H9 (cell line): ENCODE results near the gene PIH1D2. TPM values are rescaled to one million over a fixed set of nuclear protein-coding genes. Genes with fewer than 3 reads are reported as not detected.

Experiments used
- DNase-seq: peaks from one replicate; pipeline ENCODE4 v3.0.0-alpha.2; 2017
- H2AFZ ChIP-seq: one replicate; pipeline ENCODE4 v1.6.1; 2013; ENCODE audit warnings: mild to moderate bottlenecking, low read length, control low read depth, moderate library complexity
- H2AK5ac ChIP-seq: 2 replicates; pipeline ENCODE4 v1.6.1; 2013; ENCODE audit warnings: low read length, control low read depth, mixed read lengths; ENCODE audit not compliant: insufficient read length
- H2BK120ac ChIP-seq: one replicate; pipeline ENCODE4 v1.6.1; 2013; ENCODE audit warnings: low read depth, mild to moderate bottlenecking, low read length, control low read depth, inconsistent platforms; ENCODE audit not compliant: poor library complexity, severe bottlenecking
- H2BK12ac ChIP-seq: 2 replicates; pipeline ENCODE4 v1.6.1; 2013; ENCODE audit warnings: low read length, control low read depth, mixed read lengths, low read depth; ENCODE audit not compliant: insufficient read length
- H2BK15ac ChIP-seq: 2 replicates; pipeline ENCODE4 v1.6.1; 2013; ENCODE audit warnings: low read depth, low read length, control low read depth
- H2BK20ac ChIP-seq: one replicate; pipeline ENCODE4 v1.6.1; 2013; ENCODE audit warnings: low read depth, mild to moderate bottlenecking, low read length, control low read depth, inconsistent platforms; ENCODE audit not compliant: poor library complexity, severe bottlenecking
- H2BK5ac ChIP-seq: 2 replicates; pipeline ENCODE4 v1.6.1; 2013; ENCODE audit warnings: low read length, control low read depth, mixed read lengths; ENCODE audit not compliant: insufficient read length
- H3K14ac ChIP-seq: 2 replicates; pipeline ENCODE4 v1.6.1; 2013; ENCODE audit warnings: low read length, control low read depth; ENCODE audit not compliant: insufficient read depth
- H3K18ac ChIP-seq: 2 replicates; pipeline ENCODE4 v1.6.1; 2013; ENCODE audit warnings: low read depth, mild to moderate bottlenecking, mixed read lengths, low read length, control low read depth; ENCODE audit not compliant: insufficient read length
- H3K23ac ChIP-seq: 2 replicates; pipeline ENCODE4 v1.6.1; 2013; ENCODE audit warnings: low read length, control low read depth, mixed read lengths, low read depth; ENCODE audit not compliant: insufficient read length
- H3K23me2 ChIP-seq: 2 replicates; pipeline ENCODE4 v1.6.1; 2013; ENCODE audit warnings: low read depth, mild to moderate bottlenecking, mixed read lengths, low read length, control low read depth; ENCODE audit not compliant: insufficient read length, poor library complexity, severe bottlenecking
- H3K27ac ChIP-seq: 2 replicates; pipeline ENCODE4 v1.5.1; 2013; ENCODE audit warnings: low read length, control low read depth, mixed read lengths, low read depth; ENCODE audit not compliant: insufficient read length
- H3K27me3 ChIP-seq: 2 replicates; pipeline ENCODE4 v1.6.1; 2013; ENCODE audit warnings: low read length, control low read depth, inconsistent platforms; ENCODE audit not compliant: insufficient read depth
- H3K4ac ChIP-seq: 2 replicates; pipeline ENCODE4 v1.6.1; 2013; ENCODE audit warnings: low read depth, mild to moderate bottlenecking, control low read depth, inconsistent platforms, low read length, moderate library complexity
- H3K4me1 ChIP-seq: 2 replicates; pipeline ENCODE4 v1.6.1; 2013; ENCODE audit warnings: low read length, control low read depth, inconsistent platforms; ENCODE audit not compliant: insufficient read depth
- H3K4me2 ChIP-seq: 2 replicates; pipeline ENCODE4 v1.6.1; 2013; ENCODE audit warnings: low read length, control low read depth, mixed read lengths; ENCODE audit not compliant: insufficient read length, insufficient read depth
- H3K56ac ChIP-seq: 2 replicates; pipeline ENCODE4 v1.6.1; 2013; ENCODE audit warnings: low read depth, mild to moderate bottlenecking, mixed read lengths, low read length, control low read depth; ENCODE audit not compliant: insufficient read length
- H3K79me1 ChIP-seq: 2 replicates; pipeline ENCODE4 v1.6.1; 2013; ENCODE audit warnings: low read depth, mild to moderate bottlenecking, moderate library complexity, low read length, control low read depth, inconsistent platforms; ENCODE audit not compliant: insufficient read depth, poor library complexity, severe bottlenecking
- H3K79me2 ChIP-seq: 2 replicates; pipeline ENCODE4 v1.6.1; 2013; ENCODE audit warnings: low read length, control low read depth, inconsistent platforms; ENCODE audit not compliant: insufficient read depth
- H3K9ac ChIP-seq: 2 replicates; pipeline ENCODE4 v1.6.1; 2013; ENCODE audit warnings: low read length, control low read depth, mixed read lengths; ENCODE audit not compliant: insufficient read length; ENCODE audit errors: extremely low read depth
- H3K9me3 ChIP-seq: one replicate; pipeline ENCODE4 v1.6.1; 2013; ENCODE audit warnings: low read depth, low read length, inconsistent platforms; ENCODE audit not compliant: control insufficient read depth
- H3T11ph ChIP-seq: one replicate; pipeline ENCODE4 v1.6.1; 2013; ENCODE audit warnings: mild to moderate bottlenecking, low read length, control low read depth, inconsistent platforms
- H4K20me1 ChIP-seq: one replicate; pipeline ENCODE4 v1.6.1; 2013; ENCODE audit not compliant: control insufficient read depth, insufficient read length, insufficient read depth
- H4K5ac ChIP-seq: 2 replicates; pipeline ENCODE4 v1.6.1; 2013; ENCODE audit warnings: low read depth, mild to moderate bottlenecking, mixed read lengths, low read length, control low read depth; ENCODE audit not compliant: insufficient read length
- H4K8ac ChIP-seq: replicated peaks from 2 replicates; pipeline ENCODE4 v1.6.1; 2013; ENCODE audit warnings: low read length, control low read depth, mixed read lengths, low read depth; ENCODE audit not compliant: insufficient read length
- H4K91ac ChIP-seq: 2 replicates; pipeline ENCODE4 v1.6.1; 2013; ENCODE audit warnings: low read depth, mild to moderate bottlenecking, moderate library complexity, mixed read lengths, low read length, control low read depth; ENCODE audit not compliant: insufficient read length
- H3K27ac Mint-ChIP-seq, 3 experiments: 2 replicates in 2 of 3; 3 replicates in 1 of 3; pipeline ENCODE4 v1.8.0; 2020 to 2021; ENCODE audit warnings: mixed read lengths in 3 of 3, mild to moderate bottlenecking in 1 of 3, moderate library complexity in 1 of 3
- H3K27me3 Mint-ChIP-seq: 2 replicates; pipeline ENCODE4 v1.8.0; 2021; ENCODE audit warnings: low read depth, mild to moderate bottlenecking, moderate library complexity, mixed read lengths
- H3K36me3 Mint-ChIP-seq, 3 experiments: 2 replicates in 2 of 3; 3 replicates in 1 of 3; pipeline ENCODE4 v1.8.0; 2020 to 2021; ENCODE audit warnings: low read depth in 3 of 3, mixed read lengths in 3 of 3; ENCODE audit not compliant: insufficient read depth in 1 of 3
- H3K4me1 Mint-ChIP-seq, 2 experiments: 2 replicates each; pipeline ENCODE4 v1.8.0; 2020; ENCODE audit warnings: mixed read lengths in 2 of 2
- H3K4me3 Mint-ChIP-seq, 2 experiments: 2 replicates in 1 of 2; 3 replicates in 1 of 2; pipeline ENCODE4 v1.8.0; 2020 to 2021; ENCODE audit warnings: mild to moderate bottlenecking in 2 of 2, mixed read lengths in 2 of 2, moderate library complexity in 1 of 2
- H3K9me3 Mint-ChIP-seq, 2 experiments: 2 replicates in 1 of 2; 3 replicates in 1 of 2; pipeline ENCODE4 v1.8.0; 2020; ENCODE audit warnings: mild to moderate bottlenecking in 2 of 2, mixed read lengths in 2 of 2, moderate library complexity in 1 of 2
- WGBS: extraction: QIAGEN DNeasy Blood & Tissue Kit; methylation state at CpG from one replicate; pipeline ENCODE4 v1.1.7; 2013; ENCODE audit warnings: missing lambda C conversion rate, low lambda C conversion rate, mixed read lengths; ENCODE audit not compliant: insufficient read length; ENCODE audit errors: extremely low coverage; 5-methylcytosine and 5-hydroxymethylcytosine counted together
- total RNA-seq: library from RNA; stranded (reverse); gene quantifications from 2 replicates; pipeline ENCODE4 v1.2.1, GENCODE V29; 2021
- TF ChIP-seq, protein P1 (sequence below): fragments of 200-600 bp; sonication (generic); conservative IDR thresholded peaks from 3 replicates; pipeline ENCODE4 v1.8.0; 2021; ENCODE audit warnings: antibody characterized with exemption, mild to moderate bottlenecking

The PIH1D2 gene
- total RNA-seq, 1 experiment from 2014 or later = 1.1 TPM

DNA sequence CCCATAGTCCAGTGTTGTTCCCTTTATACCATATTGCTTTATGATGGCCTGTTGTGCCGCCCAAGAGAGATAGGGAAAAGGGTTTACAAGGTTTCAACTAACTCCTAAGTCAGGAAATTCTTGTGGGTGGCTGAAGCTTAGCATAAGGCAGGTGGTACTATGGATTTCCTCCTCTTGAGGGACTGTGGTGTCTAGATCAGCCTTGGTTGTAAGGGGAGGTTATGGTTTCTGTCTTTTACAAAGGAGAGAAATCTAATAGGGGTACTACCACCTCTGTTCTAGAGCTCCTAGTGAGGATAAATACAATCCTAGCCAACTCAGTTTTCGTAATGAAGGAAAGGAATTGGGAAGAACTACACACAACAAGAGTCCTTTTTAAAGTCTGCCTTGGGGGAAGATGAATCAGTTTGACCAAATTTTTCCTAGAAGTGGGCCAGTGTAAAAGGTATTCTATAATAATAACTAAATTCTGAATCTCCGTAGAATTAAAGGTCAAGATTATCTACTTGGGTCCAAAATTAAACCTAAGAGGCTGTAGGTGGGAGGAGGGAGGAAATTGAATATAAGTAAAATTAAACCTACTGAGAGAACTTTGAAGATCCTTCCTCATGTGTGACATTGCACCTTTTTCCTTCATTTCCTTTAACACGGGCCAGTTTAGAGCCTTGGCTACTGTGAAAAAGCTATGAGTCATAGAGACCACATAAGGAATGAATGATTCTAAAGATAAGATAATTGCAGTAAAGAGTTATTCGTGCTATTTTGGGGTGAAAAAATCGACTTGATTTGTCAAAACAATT lies 31.5 kb downstream of the PIH1D2 start:
- H3K9me3 Mint-ChIP-seq = no peaks in the 10 kb centered on the region
- no peak overlapping the region for H2BK5ac ChIP-seq
- TF ChIP-seq, protein P1, sequence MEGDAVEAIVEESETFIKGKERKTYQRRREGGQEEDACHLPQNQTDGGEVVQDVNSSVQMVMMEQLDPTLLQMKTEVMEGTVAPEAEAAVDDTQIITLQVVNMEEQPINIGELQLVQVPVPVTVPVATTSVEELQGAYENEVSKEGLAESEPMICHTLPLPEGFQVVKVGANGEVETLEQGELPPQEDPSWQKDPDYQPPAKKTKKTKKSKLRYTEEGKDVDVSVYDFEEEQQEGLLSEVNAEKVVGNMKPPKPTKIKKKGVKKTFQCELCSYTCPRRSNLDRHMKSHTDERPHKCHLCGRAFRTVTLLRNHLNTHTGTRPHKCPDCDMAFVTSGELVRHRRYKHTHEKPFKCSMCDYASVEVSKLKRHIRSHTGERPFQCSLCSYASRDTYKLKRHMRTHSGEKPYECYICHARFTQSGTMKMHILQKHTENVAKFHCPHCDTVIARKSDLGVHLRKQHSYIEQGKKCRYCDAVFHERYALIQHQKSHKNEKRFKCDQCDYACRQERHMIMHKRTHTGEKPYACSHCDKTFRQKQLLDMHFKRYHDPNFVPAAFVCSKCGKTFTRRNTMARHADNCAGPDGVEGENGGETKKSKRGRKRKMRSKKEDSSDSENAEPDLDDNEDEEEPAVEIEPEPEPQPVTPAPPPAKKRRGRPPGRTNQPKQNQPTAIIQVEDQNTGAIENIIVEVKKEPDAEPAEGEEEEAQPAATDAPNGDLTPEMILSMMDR = no peak
- no peak overlapping the region for H2BK20ac ChIP-seq
- WGBS = no CpG with 5 or more reads among the region's 6 CpGs
- no peak overlapping the region for H3K9ac ChIP-seq
- no peak overlapping the region for H2BK120ac ChIP-seq
- H3K9me3 ChIP-seq = no peaks in the 10 kb centered on the region
- no peak overlapping the region for H2AK5ac ChIP-seq
- no peaks in the 10 kb centered on the region for H3K79me2 ChIP-seq
- no peak overlapping the region for H2BK15ac ChIP-seq
- H3K4me1 Mint-ChIP-seq = no peaks in the 10 kb centered on the region
- H3K4ac ChIP-seq = no peak overlapping the region
- H3K36me3 Mint-ChIP-seq = peaks cover 51 to 81% (median 81%) of the 10 kb centered on the region in 3 experiments
- no peak overlapping the region for H4K91ac ChIP-seq
- H3K23ac ChIP-seq = no peak overlapping the region
- H3K4me3 Mint-ChIP-seq = no peak overlapping the region
- H3K27me3 Mint-ChIP-seq = no peaks in the 10 kb centered on the region
- H3K23me2 ChIP-seq = no peaks in the 10 kb centered on the region
- H3K14ac ChIP-seq = no peak overlapping the region
- no peaks in the 10 kb centered on the region for H3K79me1 ChIP-seq
- no peak for DNase-seq
- no peak overlapping the region for H3K56ac ChIP-seq
- H3K27ac ChIP-seq = no peak overlapping the region
- H3K27ac Mint-ChIP-seq = peak overlapping the region in 1 of 3 experiments; percentile 57; a peak in 1 of 7 replicates
- H4K5ac ChIP-seq = no peak overlapping the region
- H2BK12ac ChIP-seq = no peak overlapping the region
- H4K8ac ChIP-seq = no peak overlapping the region
- H3K27me3 ChIP-seq = no peaks in the 10 kb centered on the region; the same call in 1 of the 2 replicates
- no peaks in the 10 kb centered on the region for H3K4me1 ChIP-seq
- H3T11ph ChIP-seq = no peak overlapping the region
- no peak overlapping the region for H3K18ac ChIP-seq
- no peak overlapping the region for H2AFZ ChIP-seq
- H3K4me2 ChIP-seq = no peak overlapping the region
- no peaks in the 10 kb centered on the region for H4K20me1 ChIP-seq
